Central memory CD8-positive, alpha-beta T cell (primary cell): ENCODE data around the gene GATAD1.
"Not testable (repeated sequence)": the region's sequence is repeated elsewhere in the genome, so short reads cannot be mapped to it uniquely, and the experiment has no call there.

Experiments
- ATAC-seq: fragments of 150-1000 bp; cut with Tn5 transposase; replicated peaks from 2 replicates; pipeline ENCODE4 v1.10.0; 2022; ENCODE audit warnings: mild to moderate bottlenecking, moderate FRiP score, moderate number of reproducible peaks; ENCODE audit not compliant: poor library complexity, severe bottlenecking; ENCODE audit errors: extremely low read depth
- DNase-seq, 2 donors: peaks; one replicate each; pipeline ENCODE4 v3.0.0; 2021; ENCODE audit warnings: low spot score in 2 of 2
- H3K27ac Mint-ChIP-seq: one replicate; pipeline ENCODE4 v1.8.0; 2022; ENCODE audit warnings: low read depth, mild to moderate bottlenecking, moderate library complexity, mixed read lengths
- H3K27me3 Mint-ChIP-seq: one replicate; pipeline ENCODE4 v1.8.0; 2022; ENCODE audit warnings: mixed read lengths
- H3K36me3 Mint-ChIP-seq: one replicate; pipeline ENCODE4 v1.8.0; 2022; ENCODE audit warnings: mild to moderate bottlenecking, moderate library complexity, mixed read lengths; ENCODE audit not compliant: insufficient read depth
- H3K4me1 Mint-ChIP-seq: one replicate; pipeline ENCODE4 v1.8.0; 2022; ENCODE audit warnings: mixed read lengths
- H3K4me3 Mint-ChIP-seq: one replicate; pipeline ENCODE4 v1.8.0; 2022; ENCODE audit warnings: mild to moderate bottlenecking, moderate library complexity, mixed read lengths
- H3K9me3 Mint-ChIP-seq: one replicate; pipeline ENCODE4 v1.8.0; 2022; ENCODE audit warnings: mixed read lengths

GATAD1 gene

GRCh38 chr7:92421676-92422435 is 25.4 kb upstream of the GATAD1 start:
- Mint-ChIP-seq H3K36me3 (peaks cover 1% of the 10 kb centered on the region), H3K9me3 (no peaks in the 10 kb centered on the region), H3K27ac (no peak overlapping the region), H3K27me3 (no peaks in the 10 kb centered on the region), H3K4me1 (peaks cover 5% of the 10 kb centered on the region), H3K4me3 (no peak overlapping the region)
- DNase-seq: no peak
- ATAC-seq: no peak

GRCh38 chr7:92422926-92423325 is 24.4 kb upstream of the GATAD1 start:
- H3K27me3 Mint-ChIP-seq: no peaks in the 10 kb centered on the region
- H3K9me3 Mint-ChIP-seq: no peaks in the 10 kb centered on the region
- H3K36me3 Mint-ChIP-seq: peaks cover 1% of the 10 kb centered on the region
- H3K4me1 Mint-ChIP-seq: peaks cover 5% of the 10 kb centered on the region
- DNase-seq: no peak
- H3K27ac Mint-ChIP-seq: no peak overlapping the region
- no peak for ATAC-seq
- no peak overlapping the region for H3K4me3 Mint-ChIP-seq

GRCh38 chr7:92423710-92424131 is 23.6 kb upstream of the GATAD1 start:
- ATAC-seq: no peak
- Mint-ChIP-seq H3K4me1 (peaks cover 5% of the 10 kb centered on the region), H3K27ac (no peak overlapping the region), H3K36me3 (peaks cover 1% of the 10 kb centered on the region), H3K4me3 (no peak overlapping the region), H3K9me3 (no peaks in the 10 kb centered on the region), H3K27me3 (no peaks in the 10 kb centered on the region)
- no peak for DNase-seq

DNA sequence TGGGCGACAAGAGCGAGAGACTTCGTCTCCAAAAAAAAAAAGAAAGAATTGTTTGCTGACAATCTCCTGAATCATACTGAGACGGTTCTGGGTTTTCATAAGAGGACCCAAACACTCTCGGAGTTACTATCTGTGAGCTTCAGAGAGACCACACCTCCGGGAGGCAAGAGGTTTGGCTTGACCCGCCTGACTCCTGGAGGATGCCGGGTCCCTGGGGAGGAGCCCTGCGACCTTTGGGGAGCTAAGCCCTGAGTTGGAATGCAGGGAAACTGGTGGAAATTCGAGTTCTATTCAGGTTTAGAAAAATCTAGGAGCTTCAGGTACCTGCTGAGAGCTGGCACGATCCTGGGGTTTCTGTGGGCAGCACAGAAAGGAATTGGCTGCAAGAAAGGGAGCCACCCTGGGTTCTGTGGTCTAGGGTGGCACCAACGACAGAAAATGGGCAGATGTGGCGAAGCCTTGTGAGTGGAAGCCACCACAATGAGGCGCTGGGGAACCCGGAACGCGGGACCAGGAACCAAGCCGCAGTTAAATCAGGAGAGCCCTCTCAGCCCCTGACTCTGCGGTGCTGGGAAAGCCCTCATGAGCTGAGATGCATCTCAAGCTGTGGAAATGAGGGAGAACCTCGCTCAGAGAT is 21.9 kb upstream of the GATAD1 start:
- DNase-seq (no peak), ATAC-seq (no peak)
- Mint-ChIP-seq H3K4me3 (no peak overlapping the region), H3K27ac (no peak overlapping the region), H3K36me3 (peaks cover 1% of the 10 kb centered on the region), H3K9me3 (no peaks in the 10 kb centered on the region), H3K4me1 (peaks cover 5% of the 10 kb centered on the region), H3K27me3 (no peaks in the 10 kb centered on the region)

DNA sequence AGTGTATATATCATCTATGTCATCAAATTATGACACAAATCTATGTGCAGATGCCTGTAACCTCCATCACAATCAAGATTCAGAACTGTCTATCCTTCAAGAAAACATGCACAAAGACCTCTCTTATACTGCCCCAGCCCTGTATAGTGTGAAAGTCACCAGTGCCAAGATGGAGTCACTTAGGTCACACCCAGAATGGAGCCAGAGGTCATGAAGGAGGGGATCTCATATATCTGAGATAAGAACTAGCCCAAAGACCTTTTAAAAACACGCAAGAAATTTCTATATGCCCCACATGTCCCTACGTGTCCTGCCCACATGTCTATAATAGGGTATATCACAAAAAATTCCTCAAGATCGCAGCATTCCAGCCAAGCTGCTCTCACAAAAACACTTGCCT is 20.1 kb upstream of the GATAD1 start:
- no peak overlapping the region for H3K27ac Mint-ChIP-seq
- no peak for DNase-seq
- H3K36me3 Mint-ChIP-seq: peaks cover 1% of the 10 kb centered on the region
- no peak for ATAC-seq
- H3K4me3 Mint-ChIP-seq: no peak overlapping the region
- H3K4me1 Mint-ChIP-seq: peaks cover 5% of the 10 kb centered on the region
- H3K27me3 Mint-ChIP-seq: no peaks in the 10 kb centered on the region
- no peaks in the 10 kb centered on the region for H3K9me3 Mint-ChIP-seq

DNA sequence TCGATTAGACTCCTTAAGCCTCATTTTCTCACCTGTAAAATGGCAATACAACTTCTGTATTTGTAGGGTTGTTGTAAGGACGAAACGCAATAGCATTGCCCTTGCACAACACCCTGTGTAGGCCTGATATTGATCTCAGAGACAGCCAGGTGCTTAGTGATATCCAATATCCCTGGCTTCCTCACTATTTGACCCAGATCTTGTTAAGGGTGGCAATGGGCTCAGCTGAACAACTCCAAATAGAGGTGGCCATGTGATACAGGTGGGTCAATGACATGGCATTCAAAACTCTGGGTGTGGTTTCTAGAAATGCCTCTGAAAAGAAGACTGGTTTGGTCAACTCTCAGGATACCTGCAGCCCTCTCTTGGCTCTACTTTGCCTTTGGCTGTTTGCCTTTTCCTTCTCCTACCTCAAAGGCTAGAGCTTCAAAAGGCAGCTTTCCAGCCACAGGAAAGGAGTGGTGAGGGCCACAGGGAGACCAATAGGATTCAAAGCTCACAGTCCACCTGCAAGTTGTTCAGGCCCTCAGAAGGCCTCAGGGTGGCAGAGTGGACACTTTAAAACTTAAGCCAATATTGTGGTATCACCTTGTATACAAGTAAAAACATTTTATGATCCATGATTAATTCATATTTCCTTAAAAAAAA is 14.9 kb upstream of the GATAD1 start:
- DNase-seq (no peak), ATAC-seq (no peak)
- Mint-ChIP-seq H3K36me3 (no peaks in the 10 kb centered on the region), H3K27me3 (peaks cover 10% of the 10 kb centered on the region), H3K4me3 (no peak overlapping the region), H3K4me1 (no peaks in the 10 kb centered on the region), H3K27ac (no peak overlapping the region), H3K9me3 (no peaks in the 10 kb centered on the region)

DNA sequence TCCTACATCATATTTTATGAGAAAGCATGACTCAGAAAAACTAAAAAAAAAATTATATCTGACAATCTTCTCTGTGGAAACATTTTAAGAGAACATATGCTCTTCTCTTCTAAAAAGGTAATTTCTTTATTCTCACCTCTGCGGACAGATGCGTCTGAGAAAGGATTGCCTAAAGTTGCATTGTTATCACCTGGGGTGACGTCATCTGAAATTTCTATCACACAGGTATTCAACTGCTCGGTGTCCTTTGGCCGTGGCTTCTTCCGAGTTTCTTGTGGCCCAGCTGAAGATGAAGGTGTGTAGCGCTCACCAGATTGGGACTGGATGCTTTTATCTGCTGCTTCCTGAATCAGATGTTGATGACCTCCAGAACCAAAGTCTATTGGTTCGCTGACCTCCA is 14.3 kb upstream of the GATAD1 start:
- H3K9me3 Mint-ChIP-seq: no peaks in the 10 kb centered on the region
- H3K4me3 Mint-ChIP-seq: no peak overlapping the region
- no peaks in the 10 kb centered on the region for H3K36me3 Mint-ChIP-seq
- ATAC-seq (no peak), DNase-seq (no peak)
- H3K27ac Mint-ChIP-seq: no peak overlapping the region
- H3K27me3 Mint-ChIP-seq: peaks cover 10% of the 10 kb centered on the region
- H3K4me1 Mint-ChIP-seq: no peaks in the 10 kb centered on the region

- ATAC-seq (no peak), DNase-seq (no peak)
- Mint-ChIP-seq H3K27ac (no peak overlapping the region), H3K4me3 (no peak overlapping the region), H3K4me1 (no peaks in the 10 kb centered on the region), H3K9me3 (no peaks in the 10 kb centered on the region), H3K36me3 (no peaks in the 10 kb centered on the region), H3K27me3 (peaks cover 10% of the 10 kb centered on the region)
Measured at GRCh38 chr7:92435542-92435941, 11.7 kb upstream of the GATAD1 start.

DNA sequence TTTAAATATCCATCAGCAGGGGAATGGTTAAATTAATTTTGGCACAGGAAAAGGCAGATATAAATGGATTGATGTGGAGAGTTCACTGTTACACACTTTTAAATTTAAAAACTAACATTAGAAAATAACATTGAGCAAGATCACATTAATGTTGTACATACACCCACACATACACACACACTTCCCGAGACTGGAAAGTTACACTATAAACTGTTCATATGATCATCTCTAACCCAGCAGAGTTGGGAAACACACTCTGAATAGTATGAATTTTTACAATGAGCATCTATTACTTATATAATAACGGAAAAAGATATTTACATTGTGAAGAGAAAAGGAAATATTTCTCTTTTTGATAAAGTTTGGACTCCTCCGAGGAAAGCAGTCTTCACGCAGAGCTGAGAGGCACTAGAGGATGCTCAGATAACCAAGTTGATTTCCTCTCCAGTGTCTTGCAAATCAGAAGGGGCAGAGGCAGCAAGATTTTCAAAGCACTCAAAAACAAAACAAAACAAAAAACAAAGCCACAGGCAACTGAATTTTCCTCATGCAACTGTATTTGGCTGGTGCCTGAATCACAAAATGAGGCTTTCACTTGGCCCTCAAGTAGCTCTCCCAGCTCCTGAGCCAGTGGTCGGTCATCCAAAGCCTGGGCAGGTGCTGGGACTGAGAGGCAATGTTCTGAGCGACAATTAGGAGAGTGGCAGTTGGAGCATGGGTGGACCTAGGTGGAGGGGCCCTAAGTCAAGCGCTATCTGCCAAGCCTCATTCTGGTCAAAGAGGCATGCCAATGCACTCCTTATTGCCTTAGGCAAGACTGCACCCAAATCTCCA is 10.5 kb upstream of the GATAD1 start:
- no peak for ATAC-seq
- Mint-ChIP-seq H3K36me3 (no peaks in the 10 kb centered on the region), H3K4me1 (no peaks in the 10 kb centered on the region), H3K4me3 (no peak overlapping the region), H3K9me3 (no peaks in the 10 kb centered on the region), H3K27ac (no peak overlapping the region), H3K27me3 (peaks cover 10% of the 10 kb centered on the region)
- no peak for DNase-seq

GRCh38 chr7:92437956-92438491 is 9.3 kb upstream of the GATAD1 start:
- no peaks in the 10 kb centered on the region for H3K4me1 Mint-ChIP-seq

DNA sequence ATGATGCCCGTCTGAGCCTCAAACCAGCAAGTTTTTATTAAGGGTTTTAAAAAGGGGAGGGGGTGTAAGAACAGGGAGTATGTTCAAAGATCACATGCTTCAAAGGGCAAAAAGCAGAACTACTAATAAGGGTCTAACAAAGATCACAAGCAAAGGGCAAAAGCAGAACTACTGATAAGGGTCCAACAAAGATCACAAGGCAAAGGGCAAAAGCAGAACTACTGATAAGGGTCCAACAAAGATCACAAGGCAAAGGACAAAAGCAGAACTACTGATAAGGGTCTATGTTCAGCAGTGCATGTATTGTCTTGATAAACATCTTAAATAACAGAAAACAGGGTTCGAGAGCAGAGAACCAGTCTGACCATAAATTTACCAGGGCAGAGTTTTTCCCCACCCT is 4.6 kb upstream of the GATAD1 start:
- not testable (repeated sequence) for H3K9me3 Mint-ChIP-seq, DNase-seq, H3K4me1 Mint-ChIP-seq, ATAC-seq, H3K27me3 Mint-ChIP-seq, H3K36me3 Mint-ChIP-seq, H3K27ac Mint-ChIP-seq, H3K4me3 Mint-ChIP-seq

More at GRCh38 chr7:92437956-92438491, 9.3 kb upstream of the GATAD1 start:
- Mint-ChIP-seq H3K9me3 (no peaks in the 10 kb centered on the region), H3K27me3 (peaks cover 10% of the 10 kb centered on the region), H3K27ac (no peak overlapping the region), H3K4me3 (no peak overlapping the region), H3K36me3 (no peaks in the 10 kb centered on the region)
- ATAC-seq (no peak), DNase-seq (no peak)

DNA sequence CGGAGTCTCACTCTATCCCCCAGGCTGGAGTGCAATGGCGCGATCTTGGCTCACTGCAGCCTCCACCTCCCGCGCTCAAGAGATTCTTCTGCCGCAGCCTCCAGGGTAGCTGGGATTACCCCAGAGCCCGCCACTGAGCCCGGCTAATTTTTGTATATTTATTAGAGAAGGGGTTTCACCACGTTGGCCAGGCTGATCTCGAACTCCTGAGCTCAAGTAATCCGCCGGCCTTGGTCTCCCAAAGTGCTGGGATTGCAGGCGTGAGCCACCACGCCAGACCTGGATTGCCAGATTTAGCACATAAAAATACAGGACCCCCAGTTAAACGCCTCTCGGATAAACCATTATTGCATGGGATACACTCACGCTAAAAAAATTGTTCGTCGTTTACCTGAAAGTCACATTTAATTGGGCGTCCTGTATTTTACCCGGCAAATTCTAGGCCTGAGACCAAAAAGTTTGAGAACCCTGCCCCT is 375 bp upstream of the GATAD1 start:
- H3K4me1 Mint-ChIP-seq: peaks cover 14% of the 10 kb centered on the region
- H3K27me3 Mint-ChIP-seq: no peaks in the 10 kb centered on the region
- DNase-seq (no peak), ATAC-seq (no peak)
- peak overlapping the region; percentile 97 for H3K27ac Mint-ChIP-seq
- peak overlapping the region; percentile 87 for H3K4me3 Mint-ChIP-seq
- H3K9me3 Mint-ChIP-seq: no peaks in the 10 kb centered on the region
- H3K36me3 Mint-ChIP-seq: peaks cover 14% of the 10 kb centered on the region
